ENCODE measurements around the gene CIART. TPM values are rescaled to one million over a fixed set of nuclear protein-coding genes. Genes with fewer than 3 reads are reported as not detected.
"Not testable (repeated sequence)": the region's sequence is repeated elsewhere in the genome, so short reads cannot be mapped to it uniquely, and the experiment has no call there.

Gene CIART
- total RNA-seq, 6 donors from 2014 or later, result 2.7 to 14.7 (median 7.5) TPM

DNA sequence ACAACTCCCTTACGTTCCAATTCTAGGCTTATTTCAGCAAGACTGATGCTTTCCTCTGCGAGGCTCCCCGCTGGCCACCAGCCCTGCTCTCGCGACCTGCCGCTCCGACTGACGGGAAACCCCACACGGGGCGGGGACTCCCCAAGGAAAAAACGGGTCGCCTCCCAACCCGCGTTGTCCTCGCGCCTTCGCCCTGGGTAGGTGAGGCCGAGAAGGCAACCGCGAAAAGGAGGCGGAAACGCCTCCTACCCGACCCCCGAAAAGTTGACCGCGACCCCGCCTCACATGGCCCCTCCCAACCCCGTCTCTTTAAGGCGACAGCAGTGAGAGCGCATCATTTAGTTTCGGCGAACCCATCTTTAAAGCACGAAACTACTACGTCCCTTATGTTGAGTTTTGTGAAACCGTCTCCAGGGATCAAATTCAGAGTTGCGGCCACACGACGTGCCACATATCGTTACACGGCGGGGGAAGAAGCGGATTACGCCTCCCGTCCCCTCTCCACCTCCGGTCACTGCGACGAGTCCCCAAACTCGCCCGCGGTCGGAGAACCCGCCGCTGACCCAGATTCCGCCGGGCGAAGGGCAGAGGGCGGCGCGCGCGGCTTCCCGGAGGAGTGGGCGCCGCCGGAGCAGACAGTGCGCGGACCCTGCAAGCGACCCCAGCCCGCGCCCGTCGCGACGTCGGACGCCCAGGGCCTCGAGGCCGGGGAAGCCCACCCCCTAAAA lies 47.6 kb upstream of the CIART start:
- Histone ChIP-seq H3K4me1 (peaks cover 9 to 20% (median 17%) of the 10 kb centered on the region in 4 donors), H3K4me3 (peak overlapping the region; percentile 65 to 93 (median 82)), H3K36me3 (peaks cover 0 to 10% (median 0%) of the 10 kb centered on the region in 4 donors), H3K27me3 (no peaks in the 10 kb centered on the region), H3K27ac (peak overlapping the region; percentile 97 to 100 (median 99)), H3K9me3 (no peaks in the 10 kb centered on the region)
- TF ChIP-seq POLR2A (IDR thresholded peaks at IDR 0.05) (peak in 3 of 4 donors; percentile 51 to 81 (median 76)), EP300 (IDR thresholded peaks at IDR 0.05) (peak in 1 of 4 donors; percentile 30), POLR2AphosphoS5 (IDR thresholded peaks at IDR 0.05) (peak; percentile 87 to 94)
- TF ChIP-seq, protein P1, sequence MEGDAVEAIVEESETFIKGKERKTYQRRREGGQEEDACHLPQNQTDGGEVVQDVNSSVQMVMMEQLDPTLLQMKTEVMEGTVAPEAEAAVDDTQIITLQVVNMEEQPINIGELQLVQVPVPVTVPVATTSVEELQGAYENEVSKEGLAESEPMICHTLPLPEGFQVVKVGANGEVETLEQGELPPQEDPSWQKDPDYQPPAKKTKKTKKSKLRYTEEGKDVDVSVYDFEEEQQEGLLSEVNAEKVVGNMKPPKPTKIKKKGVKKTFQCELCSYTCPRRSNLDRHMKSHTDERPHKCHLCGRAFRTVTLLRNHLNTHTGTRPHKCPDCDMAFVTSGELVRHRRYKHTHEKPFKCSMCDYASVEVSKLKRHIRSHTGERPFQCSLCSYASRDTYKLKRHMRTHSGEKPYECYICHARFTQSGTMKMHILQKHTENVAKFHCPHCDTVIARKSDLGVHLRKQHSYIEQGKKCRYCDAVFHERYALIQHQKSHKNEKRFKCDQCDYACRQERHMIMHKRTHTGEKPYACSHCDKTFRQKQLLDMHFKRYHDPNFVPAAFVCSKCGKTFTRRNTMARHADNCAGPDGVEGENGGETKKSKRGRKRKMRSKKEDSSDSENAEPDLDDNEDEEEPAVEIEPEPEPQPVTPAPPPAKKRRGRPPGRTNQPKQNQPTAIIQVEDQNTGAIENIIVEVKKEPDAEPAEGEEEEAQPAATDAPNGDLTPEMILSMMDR (IDR thresholded peaks at IDR 0.05), result no peak
- ATAC-seq (ENCODE audit: low FRiP score in 2 of 2) (peak; percentile 74 to 76), DNase-seq (peak; percentile 90 to 92)
- WGBS, 2 donors, result 0% methylated on average over 13 to 75 of the region's 78 CpGs

DNA sequence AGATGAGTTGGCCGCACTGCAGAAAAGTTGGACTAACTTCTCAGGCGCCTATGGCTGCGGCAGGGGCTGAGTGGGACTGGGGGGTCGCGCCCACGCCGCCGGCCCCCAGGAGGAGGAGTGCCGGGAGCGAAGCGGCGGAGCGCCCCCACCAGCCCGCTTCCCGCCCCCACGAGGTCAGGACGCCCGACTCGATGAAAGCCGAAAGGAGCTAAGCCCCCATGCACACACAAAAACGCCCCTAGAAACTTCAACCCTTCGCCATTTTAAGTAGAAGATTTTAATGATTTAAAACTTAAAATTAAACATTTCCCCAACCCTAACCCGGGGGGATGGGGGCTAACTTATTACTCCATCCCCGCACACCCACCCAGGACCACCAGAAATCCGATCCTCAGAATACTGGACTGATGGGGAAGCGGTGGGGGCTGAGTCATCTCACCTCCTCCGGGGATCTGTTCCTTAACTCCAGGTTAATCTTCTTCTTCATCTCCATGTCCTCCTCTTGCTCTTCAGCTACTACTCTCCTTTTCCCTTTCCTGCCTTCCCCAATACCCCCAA lies 47.0 kb upstream of the CIART start:
- TF ChIP-seq POLR2AphosphoS5 (IDR thresholded peaks at IDR 0.05) (no peak), EP300 (IDR thresholded peaks at IDR 0.05) (no peak), POLR2A (IDR thresholded peaks at IDR 0.05) (no peak)
- Histone ChIP-seq H3K27me3 (no peaks in the 10 kb centered on the region), H3K36me3 (peaks cover 0 to 5% (median 0%) of the 10 kb centered on the region in 4 donors), H3K9me3 (no peaks in the 10 kb centered on the region), H3K27ac (peak overlapping the region; percentile 97 to 100 (median 99)), H3K4me3 (peak overlapping the region; percentile 65 to 93 (median 82)), H3K4me1 (peaks cover 9 to 20% (median 17%) of the 10 kb centered on the region in 4 donors)
- ATAC-seq (ENCODE audit: low FRiP score in 2 of 2) (peak in 1 of 2 donors; percentile 37), DNase-seq (no peak)
- WGBS, 2 donors, result 0 to 1% methylated on average over 12 to 27 of the region's 27 CpGs

DNA sequence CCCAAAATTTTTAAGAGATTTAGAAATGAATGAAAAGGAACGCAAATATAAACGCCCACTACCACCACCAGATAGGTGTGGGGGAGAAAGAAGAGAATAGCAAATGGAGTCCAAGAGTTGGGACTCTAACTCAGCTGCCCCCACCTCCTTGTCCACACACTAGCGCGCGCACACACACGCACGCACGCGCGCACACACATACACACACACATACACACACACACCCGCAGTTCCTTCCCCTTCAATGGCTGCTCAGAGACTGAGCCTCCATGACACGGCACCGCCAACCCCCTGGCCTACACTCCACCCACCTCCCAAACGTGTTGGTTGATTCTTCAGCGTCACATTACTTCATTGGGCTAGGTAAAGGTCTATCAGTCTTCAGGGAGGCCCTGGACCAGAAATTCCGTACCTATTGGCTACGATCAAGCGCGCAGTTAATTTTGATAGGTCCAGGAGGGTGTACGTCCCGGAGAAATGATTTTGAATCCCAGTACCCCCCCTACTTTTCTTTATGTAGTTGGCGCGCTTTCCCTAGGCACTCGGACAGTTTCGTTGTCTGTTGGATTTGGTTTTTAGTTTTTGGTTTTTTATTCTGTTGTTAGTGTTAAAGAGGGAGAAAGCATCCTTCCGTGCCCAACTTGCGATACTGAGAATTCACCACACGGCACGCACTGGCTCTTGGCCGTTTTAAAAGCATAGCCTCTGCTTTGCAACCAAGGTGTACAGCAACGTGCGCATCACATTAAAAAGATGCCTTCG lies 46.3 kb upstream of the CIART start, which contains the start of gene ANP32E:
ANP32E (minus strand) TSS at position 261 of the 762 bp plus-strand sequence. CDS start 326 bp downstream, outside the sequence.
- TF ChIP-seq EP300 (IDR thresholded peaks at IDR 0.05) (no peak), POLR2AphosphoS5 (IDR thresholded peaks at IDR 0.05) (peak; percentile 95 to 96), POLR2A (IDR thresholded peaks at IDR 0.05) (peak in 3 of 4 donors; percentile 77 to 91 (median 91))
- TF ChIP-seq, protein P1 (IDR thresholded peaks at IDR 0.05), result peak in 4 of 6 experiments; percentile 9 to 31 (median 26)
- H3K9me3 ChIP-seq, result no peaks in the 10 kb centered on the region
- WGBS, 2 donors, result 0% methylated on average over 30 to 33 of the region's 33 CpGs
- no peaks in the 10 kb centered on the region for H3K27me3 ChIP-seq
- peaks cover 9 to 20% (median 17%) of the 10 kb centered on the region in 4 donors for H3K4me1 ChIP-seq
- H3K4me3 ChIP-seq, result peak within 1 kb of the TSS; percentile 65 to 93 (median 82)
- peak within 1 kb of the TSS; percentile 97 to 100 (median 99) for H3K27ac ChIP-seq
- ATAC-seq (ENCODE audit: low FRiP score in 2 of 2), result peak; percentile 96 to 98
- peak; percentile 91 to 96 for DNase-seq
- H3K36me3 ChIP-seq, result peaks cover 0 to 4% (median 0%) of the 10 kb centered on the region in 4 donors

DNA sequence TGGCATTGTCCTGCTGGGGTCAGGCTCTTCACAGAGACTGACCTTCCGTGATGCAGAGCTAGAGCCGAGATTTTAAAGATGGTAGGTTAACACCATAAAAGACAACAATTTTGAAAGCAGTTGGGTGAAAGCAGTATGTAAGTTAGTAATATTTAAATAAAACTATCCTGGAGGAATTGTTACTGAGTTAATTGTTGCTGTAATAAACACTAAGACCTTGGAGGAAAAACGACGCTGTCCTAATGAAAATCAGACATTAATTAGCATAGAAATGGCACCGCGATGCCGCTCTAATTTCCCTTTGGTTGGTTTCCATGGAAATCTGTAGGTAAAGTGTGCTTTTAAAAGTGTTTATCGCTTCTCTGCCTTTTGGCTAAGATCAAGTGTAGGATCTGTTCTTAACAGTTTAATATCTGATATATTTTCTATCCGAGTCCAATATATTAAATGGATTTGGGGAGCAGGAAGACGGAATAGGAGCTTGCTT lies 45.7 kb upstream of the CIART start:
- no peak for DNase-seq
- Histone ChIP-seq H3K4me1 (peaks cover 9 to 20% (median 17%) of the 10 kb centered on the region in 4 donors), H3K27me3 (no peaks in the 10 kb centered on the region), H3K4me3 (peak overlapping the region; percentile 38 to 90 (median 70)), H3K27ac (peak overlapping the region in 2 of 4 donors; percentile 99 to 100), H3K36me3 (no peaks in the 10 kb centered on the region), H3K9me3 (no peaks in the 10 kb centered on the region)
- WGBS, 2 donors, result 40 to 42% methylated on average over 10 of the region's 10 CpGs
- TF ChIP-seq, protein P1 (IDR thresholded peaks at IDR 0.05), result peak in 1 of 6 experiments; percentile 1
- TF ChIP-seq POLR2A (IDR thresholded peaks at IDR 0.05), result no peak
- no peak for ATAC-seq (ENCODE audit: low FRiP score in 2 of 2)

DNA sequence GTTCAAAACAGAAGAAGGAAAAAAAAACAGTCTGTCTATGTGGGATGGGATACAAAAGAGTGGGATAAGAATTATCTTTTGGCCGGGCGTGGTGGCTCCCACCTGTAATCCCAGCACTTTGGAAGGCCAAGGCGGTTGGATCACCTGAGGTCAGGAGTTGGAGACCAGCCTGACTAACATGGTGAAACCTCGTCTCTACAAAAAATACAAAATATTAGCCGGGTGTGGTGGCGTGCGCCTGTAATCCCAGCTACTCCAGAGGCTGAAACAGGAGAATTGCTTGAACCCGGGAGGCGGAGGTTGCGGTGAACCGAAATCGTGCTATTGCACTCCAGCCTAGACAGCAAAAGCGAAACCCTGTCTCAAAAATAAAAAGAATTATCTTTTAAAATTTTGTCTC lies 45.2 kb upstream of the CIART start:
- H3K4me3 ChIP-seq; H3K9me3 ChIP-seq; H3K36me3 ChIP-seq; DNase-seq; H3K27me3 ChIP-seq; ATAC-seq (ENCODE audit: low FRiP score in 2 of 2); H3K27ac ChIP-seq: not testable (repeated sequence)
- H3K4me1 ChIP-seq, result peaks cover 9 to 20% (median 17%) of the 10 kb centered on the region in 4 donors
- WGBS, 2 donors, result 88 to 91% methylated on average over 13 of the region's 13 CpGs

All from upper lobe of left lung (tissue), 6 donors.